Mononuclear cell (primary cell): ENCODE results near the gene CEP112. TPM values are rescaled to one million over a fixed set of nuclear protein-coding genes. Genes with fewer than 3 reads are reported as not detected.

ENCODE experiments used
- H3K27me3 ChIP-seq: 2 replicates; pipeline ENCODE4 v1.6.0; 2011; ENCODE audit warnings: low read length, control low read depth; ENCODE audit not compliant: insufficient read depth
- H3K4me1 ChIP-seq: 2 replicates; pipeline ENCODE4 v1.5.1; 2011; ENCODE audit warnings: mild to moderate bottlenecking, low read length, control low read depth; ENCODE audit not compliant: insufficient read depth
- H3K4me3 ChIP-seq: 2 replicates; pipeline ENCODE4 v1.5.1; 2011; ENCODE audit warnings: mild to moderate bottlenecking, low read length, moderate library complexity
- H3K9me3 ChIP-seq: 2 replicates; pipeline ENCODE4 v1.5.1; 2011; ENCODE audit warnings: low read depth, mild to moderate bottlenecking, control low read depth, low read length
- total RNA-seq: library from RNA; depleted of rRNA; stranded (reverse); fragments of >200 nt; gene quantifications from one replicate; pipeline ENCODE4 v1.2.3, GENCODE V29; 2012

Gene CEP112
- total RNA-seq, 1 donor = 3.3 TPM

DNA sequence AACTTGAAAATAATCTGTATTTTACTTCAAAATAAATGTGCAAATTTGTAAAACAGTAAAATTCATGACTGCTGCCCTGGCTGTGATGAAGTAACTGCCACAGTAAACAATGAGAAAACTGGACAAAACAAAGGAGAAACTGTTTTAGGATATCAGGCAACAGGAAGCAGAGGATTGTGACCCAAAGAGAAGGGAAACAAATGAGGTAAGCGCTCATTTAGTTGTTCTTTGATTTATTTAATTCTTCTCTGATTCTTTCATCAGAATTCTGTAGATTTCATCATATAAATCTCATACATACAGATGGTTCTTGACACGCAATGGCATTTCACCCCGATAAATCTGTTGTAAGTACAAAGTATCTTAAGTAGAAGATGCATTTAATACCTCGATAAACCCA is 432.4 kb downstream of the CEP112 start:
- H3K9me3 ChIP-seq = no peaks in the 10 kb centered on the region
- H3K4me3 ChIP-seq = no peak overlapping the region
- no peaks in the 10 kb centered on the region for H3K4me1 ChIP-seq
- H3K27me3 ChIP-seq = no peaks in the 10 kb centered on the region

DNA sequence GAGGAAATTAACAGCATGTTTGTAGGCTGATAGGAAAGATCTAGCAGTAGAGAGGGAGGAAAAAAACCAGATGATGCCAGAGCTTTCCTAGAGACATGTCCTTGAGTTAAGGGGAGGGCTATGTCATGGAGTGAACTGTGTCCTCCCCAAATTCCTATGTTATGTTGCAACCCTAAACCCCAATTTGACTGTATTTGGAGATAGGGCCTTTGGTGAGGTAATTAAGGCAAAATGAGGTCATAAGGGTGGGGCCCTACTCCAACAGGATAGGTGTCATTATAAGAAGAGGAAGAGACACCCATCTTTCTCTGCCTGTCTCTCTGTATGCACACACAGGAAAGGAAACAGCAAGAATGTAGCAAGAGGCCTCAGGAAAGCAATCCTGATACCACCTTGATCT is 435.2 kb downstream of the CEP112 start:
- Histone ChIP-seq H3K9me3 (no peaks in the 10 kb centered on the region), H3K4me1 (no peaks in the 10 kb centered on the region), H3K4me3 (no peak overlapping the region), H3K27me3 (no peaks in the 10 kb centered on the region)

DNA sequence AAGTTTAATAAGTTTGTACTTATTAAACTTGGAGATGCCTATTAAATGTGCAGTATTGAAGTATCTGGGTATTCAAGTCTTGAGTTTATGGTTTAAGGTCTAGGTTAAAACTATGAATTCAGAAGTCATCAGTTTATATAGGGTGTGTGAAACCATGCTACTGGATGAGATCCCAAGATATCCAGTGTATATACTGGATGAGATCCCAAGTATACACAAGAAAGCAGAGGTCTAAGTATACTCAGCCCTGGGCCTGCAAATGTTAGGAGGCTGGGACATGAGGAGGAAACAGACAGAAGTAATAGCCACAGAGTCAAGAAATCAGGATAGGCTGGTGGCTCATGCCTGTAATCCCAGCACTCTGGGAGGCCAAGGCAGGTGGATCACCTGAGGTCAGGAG is 436.1 kb downstream of the CEP112 start:
- H3K4me3 ChIP-seq = no peak overlapping the region
- H3K27me3 ChIP-seq = no peaks in the 10 kb centered on the region
- H3K4me1 ChIP-seq = no peaks in the 10 kb centered on the region
- H3K9me3 ChIP-seq = no peaks in the 10 kb centered on the region

DNA sequence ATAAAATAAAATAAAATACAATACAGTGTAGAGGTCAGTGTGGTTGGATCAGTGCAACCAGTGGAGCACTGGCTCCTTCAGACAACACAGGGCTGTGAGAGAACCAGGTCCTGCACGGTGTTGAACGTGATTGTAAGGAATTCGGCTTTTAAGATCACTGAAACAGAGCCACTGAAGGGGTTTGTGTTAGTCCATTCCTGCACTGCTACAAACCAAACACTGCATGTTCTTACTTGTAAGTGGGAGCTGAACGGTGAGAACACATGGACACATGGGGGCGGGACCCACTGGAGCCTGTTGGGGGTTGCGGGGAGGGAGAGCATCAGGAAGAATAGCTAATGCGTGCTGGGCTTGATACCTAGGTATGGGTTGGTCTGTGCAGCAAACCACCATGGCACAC is 437.3 kb downstream of the CEP112 start:
- Histone ChIP-seq H3K27me3 (no peaks in the 10 kb centered on the region), H3K9me3 (no peaks in the 10 kb centered on the region), H3K4me1 (no peaks in the 10 kb centered on the region), H3K4me3 (no peak overlapping the region)

DNA sequence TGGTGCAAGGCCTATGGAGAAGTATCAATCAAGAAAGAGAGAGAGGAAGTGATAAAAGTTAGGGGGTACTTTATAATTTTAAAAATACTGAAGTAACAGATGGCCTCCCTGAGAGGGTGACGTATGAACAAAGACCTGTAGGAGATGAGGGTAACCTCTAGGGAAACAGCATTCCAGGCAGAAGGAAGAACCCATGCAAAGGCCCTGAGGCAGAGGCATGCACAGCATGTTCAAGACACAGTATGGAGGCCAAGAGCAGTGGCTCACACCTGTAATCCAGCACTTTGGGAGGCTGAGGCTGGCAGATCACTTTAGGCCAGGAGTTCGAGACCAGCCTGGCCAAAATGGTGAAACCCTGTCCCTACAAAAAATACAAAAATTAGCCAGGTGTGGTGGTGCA is 437.9 kb downstream of the CEP112 start:
- Histone ChIP-seq H3K4me3 (no peak overlapping the region), H3K27me3 (no peaks in the 10 kb centered on the region), H3K4me1 (no peaks in the 10 kb centered on the region), H3K9me3 (no peaks in the 10 kb centered on the region)

DNA sequence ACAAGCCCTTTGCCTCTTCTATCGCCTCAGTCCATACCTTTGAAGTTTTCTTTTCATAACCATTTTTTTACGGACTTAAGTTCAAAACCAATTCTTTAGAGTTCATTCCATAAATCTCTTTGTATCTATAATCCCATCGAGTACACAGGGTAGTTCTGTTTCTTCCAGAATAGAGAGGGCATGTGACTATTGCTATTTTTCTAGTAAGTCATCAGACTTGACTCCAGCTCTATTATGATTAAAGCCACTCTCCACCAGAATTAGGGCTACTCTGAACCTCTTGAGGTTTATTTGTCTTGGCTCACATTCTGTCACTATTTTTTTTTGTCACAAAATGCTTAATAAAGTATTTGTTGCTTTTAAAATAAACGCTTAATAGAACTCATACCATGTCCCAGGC is 438.6 kb downstream of the CEP112 start:
- no peak overlapping the region for H3K4me3 ChIP-seq
- H3K4me1 ChIP-seq = no peaks in the 10 kb centered on the region
- no peaks in the 10 kb centered on the region for H3K9me3 ChIP-seq
- no peaks in the 10 kb centered on the region for H3K27me3 ChIP-seq

DNA sequence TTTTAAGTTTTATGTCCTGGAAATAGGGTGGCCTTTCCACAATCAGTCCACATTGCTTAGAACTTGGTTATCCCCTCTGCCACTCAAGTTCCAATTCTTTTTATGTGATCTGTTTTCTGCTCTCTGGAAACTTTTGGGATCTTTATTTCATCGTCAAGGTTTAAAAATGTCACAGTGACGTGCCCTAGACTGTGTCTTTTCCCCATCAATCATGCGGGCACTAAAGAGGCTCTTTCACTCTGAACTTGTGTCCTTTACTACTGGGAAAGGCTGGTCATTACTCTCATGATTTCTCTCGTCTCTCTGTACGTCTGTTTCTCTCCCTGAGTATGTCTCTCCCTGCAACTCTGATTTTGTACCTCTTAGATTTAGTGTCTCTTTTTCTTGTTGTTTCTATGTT is 440.7 kb downstream of the CEP112 start:
- H3K9me3 ChIP-seq = no peaks in the 10 kb centered on the region
- H3K4me3 ChIP-seq = no peak overlapping the region
- H3K4me1 ChIP-seq = no peaks in the 10 kb centered on the region
- H3K27me3 ChIP-seq = no peaks in the 10 kb centered on the region

DNA sequence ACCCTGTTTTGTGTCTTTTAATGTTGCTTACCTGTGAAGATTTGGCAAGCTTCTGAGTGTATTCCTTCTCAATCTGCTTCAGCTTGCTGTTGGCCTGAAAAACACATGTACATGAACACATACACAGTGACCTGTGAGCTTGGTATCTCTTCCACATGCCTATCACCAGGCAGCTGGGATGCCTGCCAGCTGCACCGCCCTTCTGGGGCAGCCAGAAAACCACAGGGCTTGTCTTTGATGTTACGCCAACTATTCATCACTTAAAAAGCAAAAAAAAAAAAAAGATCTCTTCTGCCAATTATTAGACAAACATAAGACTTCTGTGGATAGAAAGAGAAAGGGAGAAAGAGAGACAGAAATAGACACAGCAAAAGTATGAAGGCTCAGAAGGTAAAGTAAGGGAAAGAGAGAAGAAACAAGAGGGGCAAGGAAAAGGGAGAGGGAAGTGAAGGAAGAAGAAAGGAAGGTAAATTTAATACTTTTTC is 441.3 kb downstream of the CEP112 start:
- Histone ChIP-seq H3K27me3 (no peaks in the 10 kb centered on the region), H3K4me1 (no peaks in the 10 kb centered on the region), H3K4me3 (no peak overlapping the region), H3K9me3 (no peaks in the 10 kb centered on the region)

DNA sequence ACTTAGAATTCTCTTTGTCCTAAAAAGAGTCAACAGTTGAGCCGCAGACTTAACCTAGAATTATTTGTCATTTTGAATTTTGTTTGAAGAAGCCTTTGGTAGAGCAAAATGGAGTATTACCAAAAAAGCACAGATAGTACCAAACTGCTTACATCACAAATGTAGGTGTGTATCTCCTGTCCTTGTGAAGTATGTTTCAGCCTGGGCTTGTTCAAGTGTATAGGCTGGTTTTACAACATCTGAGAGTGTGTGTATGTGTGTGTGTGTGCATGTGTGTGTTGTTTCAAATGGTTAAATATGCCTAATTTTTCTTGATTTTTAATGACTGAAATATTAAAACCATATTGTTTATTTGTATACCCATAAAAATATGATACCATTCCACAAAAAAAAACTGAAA is 441.8 kb downstream of the CEP112 start:
- no peak overlapping the region for H3K4me3 ChIP-seq
- H3K9me3 ChIP-seq = no peaks in the 10 kb centered on the region
- no peaks in the 10 kb centered on the region for H3K27me3 ChIP-seq
- no peaks in the 10 kb centered on the region for H3K4me1 ChIP-seq

DNA sequence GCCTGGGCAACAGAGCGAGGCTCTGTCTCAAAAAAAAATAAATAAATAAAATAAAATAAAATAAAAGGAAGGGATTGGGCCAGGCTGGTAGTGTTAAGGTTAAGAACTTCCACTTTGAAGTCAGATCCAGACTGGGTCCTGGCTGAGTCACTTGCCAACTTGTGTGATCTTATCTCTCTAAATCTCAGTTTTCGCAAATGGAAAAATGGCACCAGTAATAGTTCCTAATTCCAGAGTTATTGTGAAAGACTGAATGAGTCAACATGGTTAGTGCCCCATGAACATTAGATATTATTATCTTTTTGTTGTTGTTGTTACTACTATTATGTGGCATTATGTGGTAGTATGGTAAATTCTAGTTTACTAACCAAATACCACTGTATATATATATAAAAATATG is 442.5 kb downstream of the CEP112 start:
- Histone ChIP-seq H3K9me3 (no peaks in the 10 kb centered on the region), H3K4me1 (no peaks in the 10 kb centered on the region), H3K4me3 (no peak overlapping the region), H3K27me3 (no peaks in the 10 kb centered on the region)

DNA sequence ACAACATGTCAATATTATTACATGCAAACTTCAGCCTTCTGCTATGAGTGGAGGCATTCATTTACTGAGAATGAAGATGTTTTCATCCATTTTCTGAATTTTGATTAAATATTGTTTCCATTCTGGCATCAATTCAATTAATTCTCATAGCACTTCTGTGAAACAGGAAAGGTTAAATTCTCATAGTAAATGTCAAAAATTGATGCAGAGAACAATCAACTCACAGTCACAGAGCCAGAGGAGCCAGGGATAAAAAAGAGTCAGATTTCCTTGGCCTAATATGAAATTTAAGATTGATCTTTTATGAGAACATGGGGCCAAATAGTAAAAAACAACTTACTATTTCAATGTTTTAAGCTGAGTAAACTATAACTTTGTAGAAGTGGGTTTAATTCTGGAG is 446.7 kb downstream of the CEP112 start:
- Histone ChIP-seq H3K9me3 (no peaks in the 10 kb centered on the region), H3K4me3 (no peak overlapping the region), H3K4me1 (peaks cover 5% of the 10 kb centered on the region), H3K27me3 (no peaks in the 10 kb centered on the region)

DNA sequence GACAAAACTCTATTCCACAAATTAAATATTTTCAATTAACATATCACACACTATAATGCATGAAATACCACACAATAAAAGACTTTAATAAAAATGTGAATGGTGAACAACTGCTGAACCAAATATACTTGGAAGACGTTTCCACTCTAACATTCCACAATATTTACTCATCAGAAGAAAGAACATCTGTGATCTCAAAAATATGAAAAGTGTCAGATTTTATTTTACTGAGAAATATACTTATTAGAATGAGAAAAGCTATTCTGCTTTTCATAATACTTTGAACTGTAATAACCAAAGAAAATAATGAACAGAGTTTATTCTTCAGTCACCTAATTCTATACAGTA is 448.7 kb downstream of the CEP112 start:
- Histone ChIP-seq H3K9me3 (no peaks in the 10 kb centered on the region), H3K27me3 (no peaks in the 10 kb centered on the region), H3K4me1 (peaks cover 5% of the 10 kb centered on the region), H3K4me3 (no peak overlapping the region)

DNA sequence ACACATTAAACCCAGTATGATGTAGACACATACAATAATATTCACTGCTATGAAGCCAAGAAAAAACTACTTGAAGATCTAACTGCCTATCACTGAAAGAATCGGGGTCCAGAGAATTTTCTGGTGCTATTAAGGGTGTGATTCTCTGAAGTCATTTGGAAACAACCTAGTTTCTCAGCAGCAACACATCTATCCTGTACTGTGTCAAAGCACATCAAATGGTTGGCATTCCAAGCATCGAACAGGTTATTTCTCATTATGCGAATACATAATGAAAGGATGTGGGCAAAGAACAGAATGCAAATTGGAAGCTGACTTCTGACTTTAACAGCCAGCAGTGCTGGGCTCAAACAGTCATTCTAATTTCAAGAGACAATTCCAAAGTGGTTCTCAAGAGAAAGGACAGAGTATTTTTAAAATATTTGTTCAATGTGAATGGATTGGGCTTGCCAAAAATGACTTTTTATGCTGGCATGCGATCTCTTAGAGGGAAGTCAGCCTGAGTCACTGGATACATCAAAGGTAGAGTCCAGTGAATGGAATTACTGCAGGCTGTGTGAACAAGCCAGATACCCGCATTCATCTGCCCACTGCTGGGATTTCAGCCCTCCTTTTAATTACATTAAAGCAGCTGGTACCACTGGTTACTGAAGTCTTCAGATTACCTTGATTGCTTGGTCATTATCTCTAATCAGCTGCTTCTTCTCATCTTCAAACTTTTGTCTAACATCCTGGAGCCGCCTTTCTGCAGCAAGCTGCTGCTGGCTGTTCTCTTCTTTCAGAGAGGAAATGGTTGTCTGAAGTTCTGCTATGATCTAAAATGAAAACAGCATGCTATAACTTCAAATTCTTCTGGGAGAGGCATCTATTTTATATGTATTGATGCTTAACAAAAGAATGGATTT is 449.3 kb downstream of the CEP112 start:
- Histone ChIP-seq H3K4me3 (no peak overlapping the region), H3K4me1 (peaks cover 5% of the 10 kb centered on the region), H3K9me3 (no peaks in the 10 kb centered on the region), H3K27me3 (no peaks in the 10 kb centered on the region)

DNA sequence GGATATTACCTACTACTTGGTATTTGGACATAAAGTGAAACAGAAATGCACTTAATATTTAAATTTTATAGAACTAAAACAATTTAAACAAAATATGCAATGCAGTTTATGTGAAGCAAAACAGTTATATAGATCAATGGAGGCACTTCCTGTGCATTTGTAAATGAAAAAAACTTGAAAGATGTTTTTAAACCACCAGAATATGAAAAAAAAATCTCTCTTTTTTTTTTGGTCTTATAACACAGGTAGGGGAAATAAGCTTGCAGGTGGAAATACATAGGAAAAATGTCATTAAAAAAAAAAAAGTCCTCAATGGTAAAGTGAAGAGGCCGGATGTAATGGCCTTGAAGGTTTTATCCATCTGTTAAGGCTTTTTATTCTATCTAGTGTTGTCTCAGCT is 450.2 kb downstream of the CEP112 start:
- no peaks in the 10 kb centered on the region for H3K9me3 ChIP-seq
- H3K4me3 ChIP-seq = no peak overlapping the region
- peaks cover 5% of the 10 kb centered on the region for H3K4me1 ChIP-seq
- no peaks in the 10 kb centered on the region for H3K27me3 ChIP-seq

DNA sequence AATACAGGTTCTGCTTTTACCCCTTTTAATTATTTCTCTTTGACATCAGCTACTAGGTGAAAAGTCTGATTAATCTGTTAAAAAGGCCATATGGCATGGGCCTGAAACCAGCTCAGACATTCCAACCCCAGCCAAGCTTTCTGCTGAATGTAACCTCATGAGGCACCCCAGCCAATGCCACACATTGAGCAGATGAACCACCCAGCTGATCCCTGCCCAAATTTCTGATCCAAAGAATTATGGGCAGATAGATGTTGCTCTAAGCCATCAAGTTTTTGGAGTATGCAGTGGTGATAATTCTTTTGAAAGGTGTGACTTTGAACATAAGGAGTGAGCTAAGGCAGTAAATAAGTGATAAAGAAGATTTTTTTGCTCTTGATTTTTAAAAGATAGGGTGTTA is 452.9 kb downstream of the CEP112 start:
- Histone ChIP-seq H3K9me3 (no peaks in the 10 kb centered on the region), H3K27me3 (no peaks in the 10 kb centered on the region), H3K4me3 (no peak overlapping the region), H3K4me1 (peaks cover 5% of the 10 kb centered on the region)

DNA sequence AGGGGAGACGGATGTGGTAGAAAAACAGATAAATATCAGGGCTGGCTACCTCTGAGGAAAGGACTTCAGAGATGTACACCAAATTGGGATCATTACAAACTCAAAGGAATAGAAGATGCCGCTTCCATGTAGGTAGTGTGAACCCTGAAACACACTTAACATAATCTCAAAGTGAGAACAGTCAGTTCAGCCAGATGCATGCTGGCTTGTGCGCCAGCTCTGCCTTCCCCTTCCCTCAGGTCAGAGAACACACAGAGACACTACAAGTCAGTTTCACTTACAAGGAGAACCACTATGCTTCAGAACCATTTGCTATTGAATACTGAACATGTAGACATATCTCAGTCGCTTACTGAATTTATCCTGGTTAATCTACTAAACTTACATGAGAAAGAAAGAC is 454.5 kb downstream of the CEP112 start:
- no peaks in the 10 kb centered on the region for H3K27me3 ChIP-seq
- H3K9me3 ChIP-seq = no peaks in the 10 kb centered on the region
- H3K4me3 ChIP-seq = no peak overlapping the region
- H3K4me1 ChIP-seq = no peaks in the 10 kb centered on the region
